EL (cell line): ENCODE data around the gene EFCC1.

Source experiments
- DNase-seq: peaks from one replicate; pipeline ENCODE4 v3.0.0-alpha.2; 2016

EFCC1 gene

GRCh38 chr3:128995737-128996136 lies 5.4 kb upstream of the EFCC1 start:
- DNase-seq = no peak

- no peak for DNase-seq
Observed at GRCh38 chr3:128996200-128996599, 4.9 kb upstream of the EFCC1 start.

GRCh38 chr3:128996726-128997125 lies 4.4 kb upstream of the EFCC1 start:
- no peak for DNase-seq

GRCh38 chr3:128997486-128998133 lies 3.5 kb upstream of the EFCC1 start:
- no peak for DNase-seq

- no peak for DNase-seq
Observed at GRCh38 chr3:128998561-128998960, 2.5 kb upstream of the EFCC1 start.

- DNase-seq = no peak
Observed at GRCh38 chr3:128999102-128999501, 2.0 kb upstream of the EFCC1 start.

- no peak for DNase-seq
Observed at GRCh38 chr3:129000742-129001100, 383 bp upstream of the EFCC1 start.

- peak; percentile 33 for DNase-seq
Observed at GRCh38 chr3:129001806-129002572, 885 bp downstream of the EFCC1 start.

- DNase-seq = no peak
Observed at GRCh38 chr3:129002573-129003569, 1.8 kb downstream of the EFCC1 start.

- DNase-seq = no peak
Observed at GRCh38 chr3:129003578-129004112, 2.5 kb downstream of the EFCC1 start.

GRCh38 chr3:129004639-129005295 lies 3.7 kb downstream of the EFCC1 start:
- no peak for DNase-seq

GRCh38 chr3:129005526-129006303 lies 4.6 kb downstream of the EFCC1 start:
- DNase-seq = peak; percentile 34

- no peak for DNase-seq
Observed at GRCh38 chr3:129006864-129007263, 5.8 kb downstream of the EFCC1 start.

GRCh38 chr3:129007792-129008191 lies 6.7 kb downstream of the EFCC1 start:
- no peak for DNase-seq

GRCh38 chr3:129009266-129009665 lies 8.2 kb downstream of the EFCC1 start:
- DNase-seq = no peak

- no peak for DNase-seq
Observed at GRCh38 chr3:129010310-129010956, 9.3 kb downstream of the EFCC1 start.

- peak; percentile 20 for DNase-seq
Observed at GRCh38 chr3:129013491-129013891, 12.4 kb downstream of the EFCC1 start.

- DNase-seq = no peak
Observed at GRCh38 chr3:129014148-129014547, 13.0 kb downstream of the EFCC1 start.

GRCh38 chr3:129014793-129015345 lies 13.8 kb downstream of the EFCC1 start:
- no peak for DNase-seq

- no peak for DNase-seq
Observed at GRCh38 chr3:129015388-129016105, 14.4 kb downstream of the EFCC1 start.
